Colonic mucosa (tissue), 4 donors: ENCODE measurements around the gene TRAPPC6A. TPM values are rescaled to one million over a fixed set of nuclear protein-coding genes. Genes with fewer than 3 reads are reported as not detected.

Experiments
- DNase-seq: peaks from one replicate; pipeline ENCODE4 v3.0.0-alpha.2; 2020
- H3K27ac ChIP-seq: fragments of 200-600 bp; one replicate; pipeline ENCODE4 v1.8.0; 2021
- H3K27me3 ChIP-seq: fragments of 200-600 bp; one replicate; pipeline ENCODE4 v1.8.0; 2021
- H3K36me3 ChIP-seq: fragments of 200-600 bp; one replicate; pipeline ENCODE4 v1.8.0; 2021
- H3K4me1 ChIP-seq: fragments of 200-600 bp; one replicate; pipeline ENCODE4 v1.8.0; 2021; ENCODE audit warnings: mild to moderate bottlenecking
- H3K4me3 ChIP-seq: fragments of 200-600 bp; one replicate; pipeline ENCODE4 v1.8.0; 2021
- H3K9ac ChIP-seq, 2 donors: one replicate each; pipeline ENCODE4 v1.7.0; 2013; ENCODE audit warnings: control low read depth in 2 of 2, low read depth in 2 of 2, low read length in 2 of 2
- H3K9me3 ChIP-seq: fragments of 200-600 bp; one replicate; pipeline ENCODE4 v1.8.0; 2021
- CTCF ChIP-seq: fragments of 200-600 bp; IDR thresholded peaks from one replicate; pipeline ENCODE4 v1.8.0; 2022; ENCODE audit warnings: antibody characterized with exemption, mild to moderate bottlenecking
- intact Hi-C: fragments of 100-400 bp; cut with DNase I; formaldehyde crosslinking; loops from one replicate; pipeline ENCODE4 v1.14.1; 2022
- total RNA-seq, 2 donors: library from RNA; stranded (reverse); fragmentation: NEBNext Ultra II Directional in 1 of 2; extraction: Animal tissue kit (Norgen Biotek cat#: 25700) in 1 of 2; gene quantifications; one replicate each; pipeline ENCODE4 v1.2.1, GENCODE V29; 2021
- donor health status: healthy.
- donor health status: DM: no; HTN: no; CAD: no.
- donor health status: DM: no; HTN: no; CAD: no.

TRAPPC6A gene
- total RNA-seq, 2 donors from 2014 or later, result 17.2 to 35.2 TPM

- intact Hi-C loops, result no loop called here
- TF ChIP-seq CTCF, result no peak
- Histone ChIP-seq H3K4me1 (no peaks in the 10 kb centered on the region), H3K4me3 (no peak overlapping the region), H3K36me3 (no peaks in the 10 kb centered on the region), H3K27me3 (no peaks in the 10 kb centered on the region), H3K27ac (no peak overlapping the region), H3K9ac (no peak overlapping the region), H3K9me3 (no peaks in the 10 kb centered on the region)
- no peak for DNase-seq
Observed at GRCh38 chr19:45186509-45187334, 8.7 kb upstream of the TRAPPC6A start.

GRCh38 chr19:45184115-45184514 is 6.1 kb upstream of the TRAPPC6A start:
- Histone ChIP-seq H3K27ac (no peak overlapping the region), H3K9ac (no peak overlapping the region), H3K27me3 (no peaks in the 10 kb centered on the region), H3K36me3 (no peaks in the 10 kb centered on the region), H3K4me3 (no peak overlapping the region), H3K4me1 (no peaks in the 10 kb centered on the region), H3K9me3 (no peaks in the 10 kb centered on the region)
- intact Hi-C loops, result no loop called here
- no peak for DNase-seq
- no peak for TF ChIP-seq CTCF

- intact Hi-C loops, result no loop called here
- Histone ChIP-seq H3K4me3 (no peak overlapping the region), H3K36me3 (no peaks in the 10 kb centered on the region), H3K27me3 (no peaks in the 10 kb centered on the region), H3K9me3 (no peaks in the 10 kb centered on the region), H3K4me1 (no peaks in the 10 kb centered on the region), H3K27ac (no peak overlapping the region), H3K9ac (no peak overlapping the region)
- no peak for TF ChIP-seq CTCF
- DNase-seq, result peak; percentile 36
Observed at GRCh38 chr19:45182758-45183157, 4.7 kb upstream of the TRAPPC6A start.

- H3K9ac ChIP-seq, result peak overlapping the region; percentile 26 to 31
- no peak overlapping the region for H3K4me3 ChIP-seq
- H3K9me3 ChIP-seq, result no peaks in the 10 kb centered on the region
- no peak overlapping the region for H3K27ac ChIP-seq
- no peaks in the 10 kb centered on the region for H3K36me3 ChIP-seq
- no peaks in the 10 kb centered on the region for H3K27me3 ChIP-seq
- H3K4me1 ChIP-seq, result no peaks in the 10 kb centered on the region
- intact Hi-C loops, result no loop called here
- TF ChIP-seq CTCF, result no peak
- DNase-seq, result no peak
Observed at GRCh38 chr19:45180936-45181335, 2.9 kb upstream of the TRAPPC6A start.

GRCh38 chr19:45179892-45180370 is 1.9 kb upstream of the TRAPPC6A start:
- peak overlapping the region; percentile 94 for H3K27ac ChIP-seq
- intact Hi-C loops, result no loop called here
- H3K4me3 ChIP-seq, result peak overlapping the region; percentile 92
- peak overlapping the region in 1 of 2 donors; percentile 81 for H3K9ac ChIP-seq
- H3K36me3 ChIP-seq, result no peaks in the 10 kb centered on the region
- H3K27me3 ChIP-seq, result no peaks in the 10 kb centered on the region
- no peak for DNase-seq
- H3K4me1 ChIP-seq, result no peaks in the 10 kb centered on the region
- no peak for TF ChIP-seq CTCF
- H3K9me3 ChIP-seq, result no peaks in the 10 kb centered on the region
